NCI-H187 treated with DMSO at 0.1 percent for 48 hours (cell line): ENCODE data around the gene ABO.
"Not testable (repeated sequence)": the region's sequence is repeated elsewhere in the genome, so short reads cannot be mapped to it uniquely, and the experiment has no call there.

ENCODE experiments used
- DNase-seq: peaks from one replicate; lab custom pipeline; 2025; lab: John Stamatoyannopoulos, UW

Gene ABO

GRCh38 chr9:133275105-133276000 lies at the start of gene ABO:
Gene ABO (minus strand): TSS chr9:133275201.
- no peak for DNase-seq

GRCh38 chr9:133323991-133324703 lies 49.1 kb upstream of the ABO start:
- DNase-seq: no peak

- DNase-seq: no peak
Measured at GRCh38 chr9:133323211-133323610, 48.2 kb upstream of the ABO start.

DNA sequence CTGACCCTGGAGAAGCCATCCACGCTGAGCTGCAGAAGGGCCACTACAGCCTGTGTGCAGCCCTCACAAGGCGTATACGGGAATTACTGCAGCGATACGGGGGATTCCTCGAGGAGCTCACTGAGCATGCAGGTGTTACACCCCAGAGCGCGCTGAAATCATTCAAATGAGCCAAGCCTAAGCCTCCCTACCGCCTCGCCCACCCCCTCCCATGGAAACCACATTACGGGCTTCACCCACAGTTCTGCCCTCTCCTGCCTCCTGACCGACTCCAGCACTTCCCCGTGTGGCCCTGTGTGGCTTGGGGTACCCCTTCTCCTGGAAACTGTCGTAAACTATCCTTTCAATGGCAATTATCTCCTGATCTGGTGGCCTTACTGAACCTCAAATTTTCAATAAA lies 47.7 kb upstream of the ABO start:
- DNase-seq: no peak

- no peak for DNase-seq
Measured at GRCh38 chr9:133321411-133321935, 46.5 kb upstream of the ABO start.

DNA sequence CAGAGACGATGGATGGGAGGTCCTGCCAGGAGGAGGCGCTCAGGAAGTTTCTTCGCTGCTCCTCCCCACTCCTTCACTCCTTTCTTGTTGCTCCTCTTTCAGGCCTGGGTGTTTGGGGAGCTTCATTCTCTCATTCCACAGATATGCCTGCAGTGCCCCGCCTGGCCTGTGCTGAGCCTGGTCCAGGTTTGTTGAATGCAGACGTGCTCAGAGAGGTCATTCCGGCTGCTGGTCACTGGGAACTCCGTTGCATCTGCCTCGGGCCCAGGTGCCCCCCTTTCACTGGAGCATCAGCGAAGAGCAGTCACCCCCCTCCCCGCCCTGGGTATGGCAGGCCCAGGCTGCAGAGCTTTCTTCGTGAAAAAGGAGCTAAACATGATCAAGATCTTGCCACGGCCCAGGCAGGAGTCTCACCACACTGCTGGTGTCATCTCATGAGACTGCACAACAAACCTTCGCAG lies 45.5 kb upstream of the ABO start:
- DNase-seq: no peak

DNA sequence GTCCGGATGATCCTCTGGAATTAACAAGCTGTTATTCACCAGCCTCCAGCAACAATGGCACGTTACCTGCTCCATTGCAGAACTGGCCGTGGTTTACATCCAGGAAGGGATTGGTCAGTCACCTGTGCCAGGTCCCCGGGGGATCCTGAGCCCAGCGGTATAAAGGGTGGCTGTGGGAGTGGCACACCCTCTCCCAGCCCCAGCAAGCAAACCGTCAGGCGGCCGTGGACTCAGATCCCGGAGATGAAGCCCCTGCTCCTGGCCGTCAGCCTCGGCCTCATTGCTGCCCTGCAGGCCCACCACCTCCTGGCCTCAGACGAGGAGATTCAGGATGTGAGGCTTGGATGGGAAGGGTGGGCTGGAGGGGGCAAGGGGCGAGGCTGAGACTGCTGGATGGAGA lies 42.5 kb upstream of the ABO start:
- not testable (repeated sequence) for DNase-seq

DNA sequence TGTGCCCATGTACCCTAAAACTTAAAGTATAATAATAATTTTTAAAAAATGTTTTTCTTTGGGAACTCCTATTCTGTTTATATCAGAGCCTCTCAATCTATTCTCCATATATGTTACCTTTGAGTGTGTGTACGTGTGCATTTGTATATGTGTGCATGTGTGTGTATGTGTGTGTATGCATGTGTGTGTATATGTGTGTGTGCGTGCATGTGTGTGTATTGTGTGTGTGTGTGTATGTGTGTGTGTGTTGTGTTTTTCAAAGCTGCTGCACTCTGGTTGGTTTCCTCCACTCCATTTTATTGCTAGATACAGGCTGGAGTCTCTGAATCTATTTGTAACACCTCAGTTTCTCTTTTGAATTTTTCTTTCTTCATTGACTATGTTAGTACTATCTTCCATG lies 41.0 kb upstream of the ABO start:
- no peak for DNase-seq

GRCh38 chr9:133309608-133310007 lies 34.6 kb upstream of the ABO start:
- no peak for DNase-seq

DNA sequence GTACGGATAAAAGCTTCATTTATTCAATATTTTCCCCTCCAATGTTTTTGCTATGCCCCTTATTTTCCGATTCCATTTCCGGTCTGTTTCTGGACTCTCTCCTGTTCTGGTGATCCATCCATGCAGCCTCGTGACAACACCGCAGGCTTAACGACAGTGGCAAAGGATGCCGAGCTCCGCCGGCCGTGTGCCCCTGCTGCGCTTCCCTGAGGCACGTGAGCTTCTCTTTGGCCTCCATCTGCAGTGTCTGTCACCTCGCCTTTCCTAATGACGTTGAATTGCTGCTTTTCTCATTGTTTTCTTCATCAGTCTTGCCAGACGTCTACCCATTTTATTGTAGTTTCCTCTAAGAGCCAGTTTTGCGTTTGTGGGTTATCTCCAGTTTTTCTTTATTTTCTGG lies 32.3 kb upstream of the ABO start:
- no peak for DNase-seq

GRCh38 chr9:133306242-133307204 lies 31.5 kb upstream of the ABO start:
- DNase-seq: no peak

- no peak for DNase-seq
Measured at GRCh38 chr9:133305731-133306130, 30.7 kb upstream of the ABO start.

DNA sequence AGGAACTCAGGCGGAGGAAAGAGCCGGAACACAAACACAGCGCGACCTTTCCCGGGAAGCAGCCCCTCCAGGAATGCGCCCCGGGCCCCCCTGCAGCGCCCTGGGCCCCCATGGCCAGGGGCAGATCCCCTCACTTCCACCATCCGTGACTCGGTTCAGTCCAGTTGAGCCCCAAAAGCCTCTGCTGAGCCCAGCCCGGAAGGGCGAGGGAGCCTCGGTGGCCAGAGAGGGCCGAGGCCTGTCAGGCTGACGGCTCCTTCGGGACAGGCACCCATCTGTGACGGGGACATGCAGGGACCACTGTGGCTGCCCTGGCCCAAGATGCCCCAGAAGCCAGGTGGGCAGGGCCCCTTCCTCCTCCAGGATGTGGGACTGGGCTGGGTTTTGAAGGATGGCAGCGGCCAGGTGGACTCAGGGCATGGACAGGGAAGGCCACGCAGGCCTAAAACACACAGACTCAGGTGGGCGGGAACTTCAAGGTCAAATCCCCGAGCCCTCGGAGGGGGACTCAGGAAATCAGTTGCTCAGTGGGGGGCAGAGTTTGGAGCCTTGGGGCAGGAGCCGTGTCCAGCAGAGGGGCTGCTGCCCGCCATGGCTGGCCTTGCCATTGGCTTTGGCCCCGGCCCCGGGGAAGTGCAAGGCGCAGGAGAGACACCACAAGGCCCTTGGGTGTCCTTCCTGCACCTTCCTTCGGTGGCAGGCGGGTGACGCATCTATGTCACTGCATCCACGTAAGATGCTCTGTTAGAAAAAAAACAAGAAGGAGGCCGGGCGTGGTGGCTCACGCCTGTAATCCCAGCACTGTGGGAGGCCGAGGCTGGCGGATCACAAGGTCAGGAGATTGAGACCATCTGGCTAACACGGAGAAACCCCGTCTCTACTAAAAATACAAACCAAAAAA lies 29.7 kb upstream of the ABO start:
- DNase-seq: no peak

DNA sequence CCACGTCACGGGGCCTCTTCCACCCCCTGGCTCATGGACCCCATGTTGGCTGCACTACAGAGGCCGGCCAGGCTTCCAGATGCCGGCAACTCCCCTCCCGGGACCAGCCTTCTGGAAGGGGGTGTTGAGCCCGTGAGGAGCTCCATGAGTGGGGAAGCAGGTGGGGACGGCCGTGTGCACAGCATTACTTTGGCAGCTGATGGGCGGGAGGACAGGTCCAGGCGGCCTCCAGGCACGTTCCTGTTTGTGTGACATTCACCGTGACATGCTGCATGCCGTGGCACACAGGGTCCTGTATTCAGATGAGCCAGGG lies 29.1 kb upstream of the ABO start:
- DNase-seq: no peak

GRCh38 chr9:133303266-133304157 lies 28.5 kb upstream of the ABO start:
- no peak for DNase-seq

- no peak for DNase-seq
Measured at GRCh38 chr9:133301253-133302230, 26.5 kb upstream of the ABO start.

- not testable (repeated sequence) for DNase-seq
Measured at GRCh38 chr9:133299996-133300395, 25.0 kb upstream of the ABO start.

GRCh38 chr9:133294257-133294656 lies 19.3 kb upstream of the ABO start:
- DNase-seq: no peak
